ENCODE measurements around the gene IL17B.

DNA sequence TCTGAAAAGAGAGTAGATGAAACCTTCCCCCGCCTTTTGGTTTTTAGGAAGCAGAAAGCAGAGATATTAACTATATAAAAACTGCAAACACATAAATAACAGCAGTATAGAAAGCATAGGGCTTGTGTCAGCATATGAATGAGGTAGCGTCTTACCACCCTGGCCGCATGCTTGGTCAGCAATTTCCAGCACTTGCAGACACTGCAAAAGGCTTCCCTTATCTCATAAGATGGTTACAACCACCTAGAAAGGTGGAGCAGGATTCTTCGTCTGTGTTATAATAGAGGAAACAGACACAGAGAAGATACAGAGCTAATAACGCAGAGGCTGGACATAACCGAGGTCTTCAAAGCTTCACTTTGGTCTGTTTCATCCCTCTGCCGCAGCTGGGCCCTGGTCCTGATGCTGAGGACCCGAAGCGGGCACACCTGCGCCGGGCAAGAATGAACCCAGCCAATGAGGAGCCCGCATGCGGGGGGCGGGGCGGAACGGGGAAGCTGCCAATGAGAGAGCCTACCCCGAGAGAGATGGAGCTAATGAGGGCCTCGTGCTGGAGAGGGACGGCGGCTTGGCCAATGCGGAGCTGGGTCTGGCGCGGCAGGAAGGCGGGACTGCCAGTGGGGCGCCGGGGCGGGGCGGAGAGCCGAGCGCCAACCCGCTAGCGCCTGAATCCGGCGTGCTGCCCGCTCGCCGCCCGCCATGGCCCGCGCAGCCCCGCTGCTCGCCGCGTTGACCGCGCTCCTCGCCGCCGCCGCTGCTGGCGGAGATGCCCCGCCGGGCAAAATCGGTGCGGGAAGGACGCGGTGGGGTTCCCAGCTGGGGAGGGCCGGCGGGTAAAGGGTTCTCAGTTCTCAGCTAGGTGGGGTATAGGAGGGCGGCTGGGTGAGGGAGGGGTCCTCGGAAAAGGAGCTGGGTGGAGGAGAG lies 21.5 kb downstream of the IL17B start, which contains the start of gene PCYOX1L:
- no peak for TF ChIP-seq EP300 (IDR thresholded peaks at IDR 0.05)
- TF ChIP-seq, protein P1, sequence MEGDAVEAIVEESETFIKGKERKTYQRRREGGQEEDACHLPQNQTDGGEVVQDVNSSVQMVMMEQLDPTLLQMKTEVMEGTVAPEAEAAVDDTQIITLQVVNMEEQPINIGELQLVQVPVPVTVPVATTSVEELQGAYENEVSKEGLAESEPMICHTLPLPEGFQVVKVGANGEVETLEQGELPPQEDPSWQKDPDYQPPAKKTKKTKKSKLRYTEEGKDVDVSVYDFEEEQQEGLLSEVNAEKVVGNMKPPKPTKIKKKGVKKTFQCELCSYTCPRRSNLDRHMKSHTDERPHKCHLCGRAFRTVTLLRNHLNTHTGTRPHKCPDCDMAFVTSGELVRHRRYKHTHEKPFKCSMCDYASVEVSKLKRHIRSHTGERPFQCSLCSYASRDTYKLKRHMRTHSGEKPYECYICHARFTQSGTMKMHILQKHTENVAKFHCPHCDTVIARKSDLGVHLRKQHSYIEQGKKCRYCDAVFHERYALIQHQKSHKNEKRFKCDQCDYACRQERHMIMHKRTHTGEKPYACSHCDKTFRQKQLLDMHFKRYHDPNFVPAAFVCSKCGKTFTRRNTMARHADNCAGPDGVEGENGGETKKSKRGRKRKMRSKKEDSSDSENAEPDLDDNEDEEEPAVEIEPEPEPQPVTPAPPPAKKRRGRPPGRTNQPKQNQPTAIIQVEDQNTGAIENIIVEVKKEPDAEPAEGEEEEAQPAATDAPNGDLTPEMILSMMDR (IDR thresholded peaks at IDR 0.05) = no peak
- TF ChIP-seq POLR2A (IDR thresholded peaks at IDR 0.05) = no peak
- TF ChIP-seq POLR2AphosphoS5 (IDR thresholded peaks at IDR 0.05) = peak in 2 of 4 donors; percentile 35 to 54
